HFF-Myc (cell line): ENCODE results near the gene TRIM6.
"Not testable (repeated sequence)": the region's sequence is repeated elsewhere in the genome, so short reads cannot be mapped to it uniquely, and the experiment has no call there.

Experiments
- DNase-seq: peaks from one replicate; pipeline ENCODE4 v3.0.0-alpha.2; 2011; ENCODE audit warnings: low read depth; ENCODE audit errors: extremely low read depth
- H3K4me3 ChIP-seq: replicated peaks from 2 replicates; pipeline ENCODE4 v1.5.1; 2011; ENCODE audit warnings: low read depth, mild to moderate bottlenecking, control low read depth, low read length
- TF ChIP-seq, protein P1 (sequence below): IDR thresholded peaks from 2 replicates; pipeline ENCODE4 v1.5.1; 2012; ENCODE audit warnings: mild to moderate bottlenecking, low read depth, low read length, control low read depth; ENCODE audit errors: missing control alignments

TRIM6 gene

GRCh38 chr11:5581014-5581413 is 15.4 kb upstream of the TRIM6 start:
- TF ChIP-seq, protein P1, sequence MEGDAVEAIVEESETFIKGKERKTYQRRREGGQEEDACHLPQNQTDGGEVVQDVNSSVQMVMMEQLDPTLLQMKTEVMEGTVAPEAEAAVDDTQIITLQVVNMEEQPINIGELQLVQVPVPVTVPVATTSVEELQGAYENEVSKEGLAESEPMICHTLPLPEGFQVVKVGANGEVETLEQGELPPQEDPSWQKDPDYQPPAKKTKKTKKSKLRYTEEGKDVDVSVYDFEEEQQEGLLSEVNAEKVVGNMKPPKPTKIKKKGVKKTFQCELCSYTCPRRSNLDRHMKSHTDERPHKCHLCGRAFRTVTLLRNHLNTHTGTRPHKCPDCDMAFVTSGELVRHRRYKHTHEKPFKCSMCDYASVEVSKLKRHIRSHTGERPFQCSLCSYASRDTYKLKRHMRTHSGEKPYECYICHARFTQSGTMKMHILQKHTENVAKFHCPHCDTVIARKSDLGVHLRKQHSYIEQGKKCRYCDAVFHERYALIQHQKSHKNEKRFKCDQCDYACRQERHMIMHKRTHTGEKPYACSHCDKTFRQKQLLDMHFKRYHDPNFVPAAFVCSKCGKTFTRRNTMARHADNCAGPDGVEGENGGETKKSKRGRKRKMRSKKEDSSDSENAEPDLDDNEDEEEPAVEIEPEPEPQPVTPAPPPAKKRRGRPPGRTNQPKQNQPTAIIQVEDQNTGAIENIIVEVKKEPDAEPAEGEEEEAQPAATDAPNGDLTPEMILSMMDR: no peak
- no peak for DNase-seq
- no peak overlapping the region for H3K4me3 ChIP-seq

GRCh38 chr11:5584458-5584857 is 12.0 kb upstream of the TRIM6 start:
- H3K4me3 ChIP-seq, DNase-seq: not testable (repeated sequence)

- DNase-seq, H3K4me3 ChIP-seq: not testable (repeated sequence)
Observed at GRCh38 chr11:5589906-5590305, 6.5 kb upstream of the TRIM6 start.

DNA sequence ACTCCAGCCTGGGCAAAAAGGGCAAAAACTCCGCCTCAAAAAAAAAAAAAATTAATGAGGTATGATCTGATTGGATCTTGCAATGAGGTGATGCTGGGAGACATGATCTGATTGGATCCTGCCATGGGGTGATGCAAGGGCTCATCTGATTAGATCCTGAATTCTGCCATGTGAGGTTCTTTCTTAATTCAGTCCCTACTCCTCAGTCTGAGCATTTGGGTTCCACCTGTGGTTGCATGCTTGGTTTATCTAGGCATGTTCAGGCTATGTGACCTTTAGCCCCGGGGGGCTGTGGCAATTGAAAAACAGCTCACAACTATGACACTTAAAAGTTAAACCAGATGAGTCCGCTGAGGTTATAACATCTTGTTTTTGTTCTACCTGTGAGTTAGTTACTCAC is 4.8 kb upstream of the TRIM6 start:
- TF ChIP-seq, protein P1: no peak
- no peak overlapping the region for H3K4me3 ChIP-seq
- DNase-seq: no peak

DNA sequence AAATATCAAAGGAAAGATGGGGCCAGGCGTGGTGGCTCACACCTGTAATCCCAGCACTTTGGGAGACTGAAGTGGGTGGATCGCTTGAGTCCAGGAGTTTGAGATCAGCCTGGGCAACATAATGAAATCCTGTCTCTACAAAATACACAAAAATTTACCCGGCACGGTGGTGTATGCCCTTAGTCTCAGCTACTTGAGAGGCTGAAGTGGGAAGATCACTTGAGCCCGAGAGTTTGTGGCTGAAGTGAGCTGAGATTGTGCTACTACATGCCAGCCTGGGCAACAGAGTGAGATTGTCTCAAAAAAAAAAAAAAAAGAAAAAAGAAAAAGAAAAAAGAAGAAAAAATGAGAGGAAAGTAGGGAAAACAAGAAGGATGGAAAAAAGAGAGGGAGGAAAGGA is 3.8 kb upstream of the TRIM6 start:
- TF ChIP-seq, protein P1: no peak
- H3K4me3 ChIP-seq: no peak overlapping the region
- no peak for DNase-seq

DNA sequence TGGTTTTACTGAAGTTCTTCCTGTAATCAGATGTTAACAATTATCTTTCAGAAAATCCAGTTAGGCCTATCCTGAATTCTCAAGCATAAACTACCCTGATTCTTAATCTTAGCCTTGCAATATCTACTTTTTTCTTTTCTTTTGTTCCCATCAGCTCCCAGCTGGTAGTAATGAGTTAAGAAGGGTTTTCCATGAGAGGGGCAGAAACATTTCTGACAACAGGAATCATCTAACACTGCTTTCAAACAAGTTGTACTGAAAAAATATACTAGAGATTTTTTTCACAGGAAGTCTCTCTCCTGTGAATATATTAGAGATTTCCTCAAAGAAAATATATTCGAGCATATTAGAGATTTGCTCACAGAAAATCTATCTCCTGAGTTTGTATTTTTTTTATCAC is 3.3 kb upstream of the TRIM6 start:
- DNase-seq: no peak
- TF ChIP-seq, protein P1: no peak
- H3K4me3 ChIP-seq: no peak overlapping the region

- TF ChIP-seq, protein P1: no peak
- no peak overlapping the region for H3K4me3 ChIP-seq
- no peak for DNase-seq
Observed at GRCh38 chr11:5597953-5598352, 1.5 kb downstream of the TRIM6 start.

DNA sequence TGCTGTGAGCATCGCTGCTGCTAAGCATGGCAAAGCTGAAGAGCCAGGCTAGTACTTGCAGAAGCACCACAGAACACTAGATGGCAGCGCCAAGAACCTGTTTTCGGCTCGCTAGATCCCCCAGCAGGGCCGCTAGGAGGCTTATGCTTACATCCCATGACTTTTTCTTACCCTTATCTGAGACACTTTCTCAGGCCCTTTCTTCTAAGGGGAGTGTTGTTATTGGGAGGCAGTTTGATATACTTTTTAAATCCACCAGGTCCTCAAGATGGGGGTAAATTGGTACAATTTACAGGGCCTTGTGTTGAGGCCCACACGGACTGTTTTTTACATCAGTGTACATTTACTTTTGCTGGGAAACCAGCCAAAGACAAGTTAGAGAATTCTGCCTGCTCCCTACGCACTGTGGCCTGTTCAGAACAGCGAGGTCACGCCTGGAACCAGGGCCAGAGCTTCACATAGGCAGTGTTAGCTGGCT is 4.0 kb downstream of the TRIM6 start:
- no peak overlapping the region for H3K4me3 ChIP-seq
- DNase-seq: no peak
- TF ChIP-seq, protein P1: peak; percentile 77

GRCh38 chr11:5602791-5603190 is 6.4 kb downstream of the TRIM6 start:
- DNase-seq, H3K4me3 ChIP-seq: not testable (repeated sequence)
